ENCODE data around the gene ST8SIA5.

GRCh38 chr18:46630160-46630559 lies 126.7 kb downstream of the ST8SIA5 start:
- no peak for TF ChIP-seq EZH2 (IDR thresholded peaks at IDR 0.05; ENCODE audit: low read depth)
- no peak for TF ChIP-seq CTCF (conservative IDR thresholded peaks at IDR 0.05)

Data from PC-9 (cell line).